H1 (cell line): Measurements from ENCODE around the gene PROKR1. TPM values are rescaled to one million over a fixed set of nuclear protein-coding genes. Genes with fewer than 3 reads are reported as not detected.

Experiments
- polyA plus RNA-seq, 7 experiments: library from polyadenylated mRNA; depleted of rRNA in 3 of 7; stranded (reverse) in 5 of 7; unstranded in 2 of 7; fragments of >200 nt in 5 of 7; fragments of 200-250 nt in 2 of 7; gene quantifications; 1 replicate in 5 of 7; 2 replicates in 1 of 7; 4 replicates in 1 of 7; pipeline versions ENCODE4 v1.2.1 to v1.2.3, GENCODE V29; 2011 to 2013; ENCODE audit warnings: missing spikeins in 2 of 7, mixed read lengths in 2 of 7
- total RNA-seq: library from RNA; stranded (reverse); fragmentation: NEBNext Ultra II Directional; extraction: Animal tissue kit (Norgen Biotek cat#: 25700); gene quantifications from 2 replicates; pipeline ENCODE4 v1.2.1, GENCODE V29; 2021
- TF ChIP-seq, protein P1 (sequence below): IDR thresholded peaks from 2 replicates; pipeline ENCODE4 v1.6.1; 2011; ENCODE audit warnings: low read depth, mild to moderate bottlenecking, low read length; ENCODE audit not compliant: insufficient read depth

Gene PROKR1
- total and polyA plus RNA-seq, 2 of the 8 experiments (the other 6 are each of a cell fraction or from before 2014, with no cell fraction given) = 1.8 to 3.9 TPM

DNA sequence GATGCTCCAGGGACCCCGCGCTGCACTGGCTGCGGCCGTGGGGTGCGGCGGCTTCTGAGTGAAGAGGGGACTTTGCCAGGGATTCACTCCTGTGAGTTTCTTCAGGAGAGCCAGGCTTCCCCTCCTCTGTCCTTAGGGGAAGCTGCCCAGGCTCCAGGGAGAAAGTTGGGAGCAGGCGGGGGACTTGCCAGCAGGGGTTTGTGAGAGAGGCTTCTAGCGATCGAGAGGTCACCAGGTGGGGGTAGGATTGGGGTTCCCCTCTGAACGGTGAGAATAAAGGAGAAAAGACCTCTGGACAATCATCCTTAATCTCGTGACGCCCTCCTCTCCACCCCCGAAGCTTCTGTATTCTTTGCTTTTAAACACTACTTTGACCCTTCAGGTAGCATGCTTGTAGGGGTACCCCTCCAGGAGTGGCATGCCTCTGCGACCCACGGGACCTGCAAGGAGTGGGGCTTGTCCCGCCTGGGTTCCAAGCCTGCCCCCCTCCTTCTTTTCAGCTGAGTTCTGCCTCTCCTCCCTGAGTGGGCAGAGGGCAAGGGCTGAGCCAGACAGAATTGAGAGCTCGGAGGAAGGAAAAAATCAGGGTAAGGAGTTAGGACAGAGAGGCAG lies 601 bp downstream of the PROKR1 start (continued):
- TF ChIP-seq, protein P1, sequence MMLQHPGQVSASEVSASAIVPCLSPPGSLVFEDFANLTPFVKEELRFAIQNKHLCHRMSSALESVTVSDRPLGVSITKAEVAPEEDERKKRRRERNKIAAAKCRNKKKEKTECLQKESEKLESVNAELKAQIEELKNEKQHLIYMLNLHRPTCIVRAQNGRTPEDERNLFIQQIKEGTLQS = no peak
